Activated CD4-positive, alpha-beta T cell treated with anti-CD3 and anti-CD28 coated beads, Interleukin-2, amount 10 ng/mL, durations not matched to agents 24 days and 14 days (primary cell): ENCODE data around the gene KRTAP5-10. TPM values are rescaled to one million over a fixed set of nuclear protein-coding genes. Genes with fewer than 3 reads are reported as not detected.
"Not testable (repeated sequence)": the region's sequence is repeated elsewhere in the genome, so short reads cannot be mapped to it uniquely, and the experiment has no call there.

Experiments
- DNase-seq: peaks from one replicate; pipeline ENCODE4 v3.0.0; 2022
- H3K27ac Mint-ChIP-seq: one replicate; pipeline ENCODE4 v1.8.0; 2022; ENCODE audit warnings: mild to moderate bottlenecking, mixed read lengths
- H3K27me3 Mint-ChIP-seq: one replicate; pipeline ENCODE4 v1.8.0; 2022; ENCODE audit warnings: mixed read lengths
- H3K36me3 Mint-ChIP-seq: one replicate; pipeline ENCODE4 v1.8.0; 2022; ENCODE audit warnings: low read depth, mild to moderate bottlenecking, mixed read lengths
- H3K4me1 Mint-ChIP-seq: one replicate; pipeline ENCODE4 v1.8.0; 2021; ENCODE audit warnings: mixed read lengths
- H3K4me3 Mint-ChIP-seq: one replicate; pipeline ENCODE4 v1.8.0; 2022; ENCODE audit warnings: mild to moderate bottlenecking, moderate library complexity, mixed read lengths
- H3K9me3 Mint-ChIP-seq: one replicate; pipeline ENCODE4 v1.8.0; 2021; ENCODE audit warnings: mixed read lengths
- intact Hi-C: fragments of 100-400 bp; cut with micrococcal nuclease; formaldehyde crosslinking; loops from one replicate; pipeline ENCODE4 v1.15.1; 2023
- total RNA-seq: library from RNA; stranded (reverse); gene quantifications from 2 replicates; pipeline ENCODE4 v1.2.3, GENCODE V29; 2022

The KRTAP5-10 gene, protein sequence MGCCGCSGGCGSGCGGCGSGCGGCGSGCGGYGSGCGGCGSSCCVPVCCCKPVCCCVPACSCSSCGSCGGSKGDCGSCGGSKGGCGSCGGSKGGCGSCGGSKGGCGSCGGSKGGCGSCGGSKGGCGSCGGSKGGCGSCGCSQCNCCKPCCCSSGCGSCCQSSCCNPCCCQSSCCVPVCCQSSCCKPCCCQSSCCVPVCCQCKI
- total RNA-seq: not detected in 2 replicates

DNA sequence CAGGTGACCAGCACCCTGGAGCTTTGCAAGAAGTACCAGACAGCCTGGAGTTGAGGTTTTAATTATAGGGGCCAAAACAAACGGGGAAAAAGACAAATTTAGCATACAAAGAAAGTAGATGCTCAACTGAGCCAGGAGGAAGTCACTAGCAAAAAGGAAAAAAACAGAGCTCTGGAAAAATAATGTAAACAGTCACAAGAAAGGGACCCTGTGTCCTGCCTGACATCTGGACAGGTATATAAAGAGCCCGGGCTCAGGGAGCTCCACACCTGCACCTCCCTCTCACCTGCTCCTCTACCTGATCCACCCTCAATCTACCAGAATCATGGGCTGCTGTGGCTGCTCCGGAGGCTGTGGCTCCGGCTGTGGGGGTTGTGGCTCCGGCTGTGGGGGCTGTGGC, at the start of gene KRTAP5-10:
Gene KRTAP5-10, plus strand, starts transcription at position 301 of the 400 bp plus-strand sequence. Its CDS starts 25 bp downstream, at position 326.
- Mint-ChIP-seq H3K4me1 (no peaks in the 10 kb centered on the region), H3K9me3 (no peaks in the 10 kb centered on the region), H3K36me3 (no peaks in the 10 kb centered on the region), H3K27me3 (peaks cover 23% of the 10 kb centered on the region), H3K4me3 (no peak within 1 kb of the TSS), H3K27ac (no peak within 1 kb of the TSS)
- no peak for DNase-seq
- intact Hi-C loops: no loop called here

DNA sequence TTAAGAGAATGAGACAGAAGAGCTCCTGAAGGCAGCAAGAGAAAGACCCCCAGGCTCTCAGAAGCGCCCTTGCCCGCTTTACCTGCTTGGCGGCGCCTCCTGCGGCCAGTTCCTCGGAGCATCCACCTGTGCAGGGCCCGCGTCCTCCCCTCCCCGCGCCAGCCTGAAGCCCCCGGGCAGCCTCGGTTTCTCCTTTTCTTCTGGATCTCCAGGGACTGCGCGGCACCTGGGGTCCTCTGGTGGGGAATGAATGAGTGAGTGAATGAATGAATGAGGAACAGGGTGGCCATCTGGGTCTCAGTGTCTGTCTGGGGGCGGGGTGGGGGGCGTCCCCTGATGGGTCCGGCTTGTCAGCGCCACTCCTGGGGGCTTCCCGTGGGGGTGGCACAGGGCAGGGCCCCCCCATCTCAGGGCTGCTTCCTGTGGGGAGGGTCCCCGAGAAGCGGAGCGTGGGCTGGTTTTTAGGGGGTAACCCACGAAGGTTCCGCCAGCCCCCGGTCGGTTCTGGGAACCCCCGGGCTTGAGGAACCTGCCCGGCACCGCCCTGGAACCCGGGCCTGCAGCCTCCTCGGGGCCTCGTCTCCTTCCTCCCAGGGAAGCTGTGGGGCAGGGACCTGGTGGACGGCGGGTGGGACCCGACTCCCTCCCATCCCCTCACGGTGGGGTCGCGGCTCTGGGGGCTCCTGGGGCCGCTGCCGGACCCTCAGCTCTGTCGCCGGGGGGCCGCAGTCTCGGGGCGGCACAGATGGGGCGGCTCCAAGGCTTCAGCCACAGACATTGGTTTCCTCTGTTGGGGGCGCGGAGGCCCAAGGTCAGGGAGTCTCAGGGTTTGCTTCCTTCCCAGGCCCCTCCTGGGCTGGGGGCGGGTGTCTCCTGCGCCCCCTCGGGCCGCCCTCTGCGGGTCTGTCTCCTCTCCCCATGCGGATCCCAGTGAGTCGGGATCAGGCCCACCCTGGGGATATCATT, 46.6 kb upstream of the KRTAP5-10 start:
- Mint-ChIP-seq H3K4me3 (no peak overlapping the region), H3K36me3 (no peaks in the 10 kb centered on the region), H3K4me1 (no peaks in the 10 kb centered on the region), H3K27ac (no peak overlapping the region), H3K27me3 (no peaks in the 10 kb centered on the region), H3K9me3 (peaks cover 8% of the 10 kb centered on the region)
- no peak for DNase-seq
- intact Hi-C loops: no loop called here

DNA sequence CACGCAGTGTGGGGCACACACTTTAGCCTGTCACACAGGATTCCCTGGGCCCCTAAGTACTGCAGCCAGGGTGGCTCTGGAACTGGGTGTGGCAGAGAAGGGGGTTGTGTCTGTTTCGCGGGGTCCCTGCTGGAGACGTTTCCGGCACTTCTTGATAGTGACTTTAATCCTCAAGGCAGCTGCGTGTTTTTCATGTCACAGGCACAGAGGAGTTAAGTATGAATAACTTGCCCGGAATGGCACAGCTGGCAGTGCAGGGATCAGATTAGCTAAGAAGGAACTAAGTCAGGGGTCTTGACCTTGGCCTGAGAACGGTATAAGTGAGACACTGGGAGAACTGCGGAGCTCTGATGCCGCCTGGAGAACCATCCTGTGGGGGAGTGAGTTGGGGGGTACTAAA, 45.8 kb upstream of the KRTAP5-10 start:
- no peaks in the 10 kb centered on the region for H3K36me3 Mint-ChIP-seq
- DNase-seq: no peak
- no peaks in the 10 kb centered on the region for H3K27me3 Mint-ChIP-seq
- intact Hi-C loops: no loop called here
- H3K4me3 Mint-ChIP-seq: no peak overlapping the region
- H3K9me3 Mint-ChIP-seq: peaks cover 8% of the 10 kb centered on the region
- no peak overlapping the region for H3K27ac Mint-ChIP-seq
- no peaks in the 10 kb centered on the region for H3K4me1 Mint-ChIP-seq

DNA sequence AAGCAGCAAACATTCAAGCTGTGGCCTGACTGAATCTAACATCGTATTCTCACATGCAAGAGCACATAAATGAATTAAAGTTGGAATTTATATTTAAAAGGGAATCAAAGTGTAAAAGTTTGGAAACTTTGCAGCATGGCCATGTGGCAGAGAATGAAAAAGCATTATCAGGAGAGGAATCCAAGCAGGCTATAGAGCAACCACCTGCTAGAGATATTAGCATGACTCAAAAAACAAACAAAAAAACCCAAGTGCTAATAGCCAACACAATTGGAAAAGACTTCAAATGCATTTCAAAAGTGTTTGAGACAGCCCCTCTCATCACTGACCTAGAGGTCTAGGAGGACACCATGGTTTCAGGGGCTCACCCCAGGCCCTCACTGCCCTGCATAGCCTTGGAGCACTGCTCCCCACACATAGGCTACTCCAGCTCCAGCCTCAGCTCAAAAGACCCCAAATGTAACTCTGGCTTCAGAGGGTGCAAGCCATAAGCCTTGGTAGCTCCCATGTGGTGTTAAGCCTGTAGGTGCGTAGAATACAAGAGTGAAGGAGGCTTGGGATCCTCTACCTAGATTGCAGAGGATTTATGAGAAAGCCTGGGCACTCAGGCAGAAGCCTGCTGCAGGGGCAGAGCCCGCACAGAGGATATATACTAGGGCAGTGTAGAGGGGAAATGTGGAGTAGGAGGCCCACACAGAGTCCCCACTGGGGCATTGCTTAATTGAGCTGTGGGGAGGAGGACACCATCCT, 40.0 kb upstream of the KRTAP5-10 start:
- H3K4me3 Mint-ChIP-seq: no peak overlapping the region

DNA sequence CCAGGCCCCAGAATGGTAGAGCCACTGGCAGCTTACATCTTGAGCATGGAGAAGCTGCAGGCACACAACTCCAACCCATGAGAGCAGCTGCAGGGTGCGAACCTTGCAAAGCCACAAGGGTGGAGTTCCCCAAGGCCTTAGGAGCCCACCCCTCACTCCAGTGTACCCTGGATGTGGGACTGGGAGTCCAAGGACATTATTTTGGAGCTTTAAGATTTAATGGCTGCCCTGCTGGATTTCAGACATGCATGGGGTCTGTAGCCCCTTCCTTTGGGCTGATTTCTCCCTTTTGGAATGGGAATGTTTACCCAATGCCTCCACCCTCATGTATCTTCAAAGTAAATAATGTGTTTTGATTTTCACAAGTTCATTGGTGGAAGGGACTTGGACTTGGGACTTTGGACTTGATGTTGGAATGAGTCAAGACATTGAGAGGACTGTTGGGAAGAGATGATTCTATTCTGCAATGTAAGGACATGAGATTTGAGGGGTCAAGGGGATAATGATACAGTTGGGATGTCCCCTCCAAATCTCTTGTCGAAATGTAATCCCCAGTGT, 39.3 kb upstream of the KRTAP5-10 start:
- Mint-ChIP-seq H3K4me1 (no peaks in the 10 kb centered on the region), H3K36me3 (no peaks in the 10 kb centered on the region), H3K27me3 (no peaks in the 10 kb centered on the region), H3K27ac (no peak overlapping the region), H3K9me3 (peaks cover 8% of the 10 kb centered on the region), H3K4me3 (no peak overlapping the region)
- DNase-seq: no peak
- intact Hi-C loops: no loop called here

More for the DNA sequence above, 40.0 kb upstream of the KRTAP5-10 start:
- DNase-seq: no peak
- Mint-ChIP-seq H3K9me3 (peaks cover 8% of the 10 kb centered on the region), H3K27ac (no peak overlapping the region), H3K27me3 (no peaks in the 10 kb centered on the region), H3K36me3 (no peaks in the 10 kb centered on the region), H3K4me1 (no peaks in the 10 kb centered on the region)
- intact Hi-C loops: no loop called here

DNA sequence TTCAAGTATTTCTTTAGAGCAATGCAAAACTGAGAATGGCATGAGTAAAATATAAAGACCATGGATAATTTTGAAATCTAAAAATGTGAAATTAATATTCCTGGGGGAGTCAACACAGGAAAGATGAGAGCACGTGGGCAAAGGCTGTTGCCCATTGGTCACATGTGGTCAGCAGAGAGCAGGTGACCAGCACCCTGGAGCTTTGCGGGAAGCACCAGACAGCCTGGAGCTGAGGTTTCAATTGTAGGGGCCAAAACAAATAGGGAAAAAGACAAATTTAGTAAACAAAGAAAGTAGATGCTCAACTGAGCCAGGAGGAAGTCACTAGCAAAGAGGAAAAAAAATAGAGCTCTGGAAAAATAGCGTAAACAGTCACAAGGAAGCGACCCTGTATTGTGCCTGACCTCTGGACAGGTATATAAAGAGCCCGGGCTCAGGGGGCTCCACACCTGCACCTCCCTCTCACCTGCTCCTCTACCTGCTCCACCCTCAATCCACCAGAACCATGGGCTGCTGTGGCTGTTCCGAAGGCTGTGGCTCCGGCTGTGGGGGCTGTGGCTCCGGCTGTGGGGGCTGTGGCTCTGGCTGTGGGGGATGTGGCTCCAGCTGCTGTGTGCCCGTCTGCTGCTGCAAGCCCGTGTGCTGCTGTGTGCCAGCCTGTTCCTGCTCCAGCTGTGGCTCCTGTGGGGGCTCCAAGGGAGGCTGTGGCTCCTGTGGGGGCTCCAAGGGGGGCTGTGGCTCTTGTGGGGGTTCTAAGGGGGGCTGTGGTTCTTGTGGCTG, 38.4 kb upstream of the KRTAP5-10 start, which contains the start of gene KRTAP5-7:
Gene KRTAP5-7, plus strand, starts transcription at position 472 of the 780 bp plus-strand sequence. Its CDS starts 34 bp downstream, at position 506.
- H3K4me3 Mint-ChIP-seq, DNase-seq, H3K36me3 Mint-ChIP-seq, H3K27me3 Mint-ChIP-seq, H3K27ac Mint-ChIP-seq, H3K9me3 Mint-ChIP-seq, H3K4me1 Mint-ChIP-seq, intact Hi-C loops: not testable (repeated sequence)

DNA sequence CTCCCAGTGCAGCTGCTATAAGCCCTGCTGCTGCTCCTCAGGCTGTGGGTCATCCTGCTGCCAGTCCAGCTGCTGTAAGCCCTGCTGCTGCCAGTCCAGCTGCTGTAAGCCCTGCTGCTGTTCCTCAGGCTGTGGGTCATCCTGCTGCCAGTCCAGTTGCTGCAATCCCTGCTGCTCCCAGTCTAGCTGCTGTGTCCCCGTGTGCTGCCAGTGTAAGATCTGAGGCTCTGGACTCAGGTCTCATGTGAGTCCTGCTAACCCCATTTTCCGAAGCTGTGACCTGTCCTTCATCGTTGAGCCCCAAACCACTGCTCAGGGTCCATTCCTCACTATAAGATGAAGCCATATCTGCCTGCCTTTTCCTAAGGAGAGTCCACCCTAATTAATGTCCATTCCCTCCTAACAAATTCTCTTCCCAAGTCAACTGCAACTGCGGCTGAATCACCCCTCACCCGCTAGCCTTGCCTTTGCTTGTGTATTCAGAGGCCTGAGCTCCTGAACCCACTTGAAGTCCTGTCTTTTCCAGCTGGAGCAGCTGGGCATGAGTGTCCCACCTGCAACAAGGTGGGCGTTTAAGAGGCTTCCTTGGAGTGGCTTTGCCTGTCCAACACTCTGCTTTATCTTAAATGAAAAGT, 37.7 kb upstream of the KRTAP5-10 start:
- H3K27ac Mint-ChIP-seq: no peak overlapping the region
- no peaks in the 10 kb centered on the region for H3K9me3 Mint-ChIP-seq
- DNase-seq: no peak
- intact Hi-C loops: no loop called here
- no peaks in the 10 kb centered on the region for H3K4me1 Mint-ChIP-seq
- no peak overlapping the region for H3K4me3 Mint-ChIP-seq
- no peaks in the 10 kb centered on the region for H3K36me3 Mint-ChIP-seq
- H3K27me3 Mint-ChIP-seq: peaks cover 2% of the 10 kb centered on the region

DNA sequence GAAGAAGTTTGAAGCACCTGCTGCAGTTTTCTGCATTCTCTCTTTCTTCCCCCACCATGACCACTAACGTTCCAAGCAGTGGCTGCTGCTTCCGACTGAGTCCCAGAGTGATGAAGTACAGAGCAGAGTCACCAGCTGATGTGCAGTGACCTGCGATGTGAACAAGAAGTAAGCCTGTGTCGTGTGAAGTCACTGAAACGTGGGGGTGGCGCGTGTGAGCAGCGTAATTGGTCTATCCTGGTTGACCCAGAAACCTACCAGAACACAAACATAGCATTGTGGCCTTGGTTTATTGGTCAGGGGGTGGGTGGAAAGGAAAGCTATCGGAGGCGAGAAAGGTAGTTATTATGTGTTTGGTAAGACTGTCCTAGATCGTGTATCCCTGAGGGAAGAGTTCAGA, 34.8 kb upstream of the KRTAP5-10 start:
- no peak overlapping the region for H3K4me3 Mint-ChIP-seq
- no peak overlapping the region for H3K27ac Mint-ChIP-seq
- no peaks in the 10 kb centered on the region for H3K36me3 Mint-ChIP-seq
- intact Hi-C loops: no loop called here
- no peak for DNase-seq
- H3K27me3 Mint-ChIP-seq: peaks cover 2% of the 10 kb centered on the region
- no peaks in the 10 kb centered on the region for H3K4me1 Mint-ChIP-seq
- no peaks in the 10 kb centered on the region for H3K9me3 Mint-ChIP-seq

DNA sequence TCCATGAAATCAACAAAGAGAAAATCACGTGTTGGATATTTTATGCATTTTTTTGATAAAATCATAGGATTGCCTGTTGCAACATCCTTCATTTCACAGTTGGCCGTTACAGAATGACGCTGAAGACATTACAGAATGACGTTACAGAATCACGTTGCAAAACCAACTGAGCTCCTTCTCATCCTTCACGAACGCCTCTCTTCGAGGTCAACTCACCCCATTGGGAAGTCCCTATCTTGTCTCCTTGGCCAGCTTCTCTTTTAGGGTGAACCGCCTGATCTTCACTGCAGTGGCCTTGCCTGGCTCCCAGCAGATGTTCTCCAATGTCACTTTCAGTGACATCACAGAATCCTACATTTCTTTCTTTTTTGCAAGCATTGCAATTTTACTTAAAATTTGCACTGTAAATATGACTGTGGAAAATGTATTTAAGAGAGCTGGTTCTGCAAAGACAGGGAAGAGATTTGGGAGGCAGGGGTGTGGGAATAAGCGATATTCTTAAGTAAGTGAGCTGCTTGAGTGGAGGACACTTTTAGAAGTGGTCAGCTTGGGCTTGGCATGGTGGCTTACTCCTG, 33.2 kb upstream of the KRTAP5-10 start:
- no peak overlapping the region for H3K4me3 Mint-ChIP-seq
- peaks cover 2% of the 10 kb centered on the region for H3K27me3 Mint-ChIP-seq

DNA sequence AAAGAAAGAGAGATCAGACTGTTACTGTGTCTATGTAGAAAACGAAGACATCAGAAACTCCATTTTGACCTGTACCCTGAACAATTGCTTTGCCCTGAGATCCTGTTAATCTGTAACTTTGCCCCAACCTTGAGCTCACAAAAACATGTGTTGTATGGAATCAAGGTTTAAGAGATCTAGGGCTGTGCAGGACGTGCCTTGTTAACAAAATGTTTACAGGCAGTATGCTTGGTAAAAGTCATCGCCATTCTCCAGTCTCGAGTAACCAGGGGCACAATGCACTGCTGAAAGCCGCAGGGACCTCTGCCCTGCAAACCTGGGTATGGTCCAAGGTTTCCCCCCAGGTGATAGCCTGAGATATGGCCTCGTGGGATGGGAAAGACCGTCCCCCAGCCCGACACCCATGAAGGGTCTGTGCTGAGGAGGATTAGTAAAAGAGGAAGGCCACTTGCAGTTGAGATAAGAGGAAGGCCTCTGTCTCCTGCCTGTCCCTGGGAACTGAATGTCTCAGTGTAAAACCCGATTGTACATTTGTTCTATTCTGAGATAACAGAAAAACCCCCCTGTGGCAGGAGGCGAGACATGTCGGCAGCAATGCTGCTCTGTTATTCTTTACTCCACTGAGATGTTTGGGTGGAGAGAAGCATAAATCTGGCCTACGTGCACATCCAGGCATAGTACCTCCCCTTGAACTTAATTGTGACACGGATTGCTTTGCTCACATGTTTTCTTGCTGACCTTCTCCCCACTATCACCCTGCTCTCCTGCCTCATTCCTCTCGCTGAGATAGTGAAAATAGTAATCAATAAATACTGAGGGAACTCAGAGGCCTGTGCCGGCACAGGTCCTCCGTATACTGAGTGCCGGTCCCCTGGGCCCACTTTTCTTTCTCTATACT, 30.4 kb upstream of the KRTAP5-10 start:
- H3K4me1 Mint-ChIP-seq, H3K27me3 Mint-ChIP-seq, H3K27ac Mint-ChIP-seq, H3K4me3 Mint-ChIP-seq, H3K9me3 Mint-ChIP-seq, intact Hi-C loops, H3K36me3 Mint-ChIP-seq, DNase-seq: not testable (repeated sequence)

More for the DNA sequence above, 33.2 kb upstream of the KRTAP5-10 start:
- Mint-ChIP-seq H3K36me3 (no peaks in the 10 kb centered on the region), H3K27ac (no peak overlapping the region), H3K9me3 (no peaks in the 10 kb centered on the region), H3K4me1 (no peaks in the 10 kb centered on the region)
- no peak for DNase-seq
- intact Hi-C loops: no loop called here

DNA sequence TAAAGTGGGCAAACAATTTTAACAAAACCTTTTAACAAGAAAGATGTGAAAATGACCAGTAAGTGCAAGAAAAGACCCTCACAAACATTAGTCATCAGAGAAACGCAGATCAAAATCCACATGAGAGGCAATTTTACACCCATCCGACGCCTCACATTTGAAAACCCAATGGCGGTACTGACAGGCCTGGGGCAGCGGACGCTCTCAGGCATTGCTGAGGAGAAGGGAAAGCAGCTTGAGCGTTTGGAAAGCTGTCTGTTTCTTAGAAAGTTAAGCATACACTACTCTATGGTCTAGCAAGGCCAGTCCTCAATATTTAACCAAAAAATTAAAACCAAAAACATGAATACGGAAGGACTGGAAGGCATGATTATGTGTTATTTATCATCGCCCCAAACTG, 29.5 kb upstream of the KRTAP5-10 start:
- H3K4me3 Mint-ChIP-seq: no peak overlapping the region
- no peaks in the 10 kb centered on the region for H3K36me3 Mint-ChIP-seq
- no peak for DNase-seq

DNA sequence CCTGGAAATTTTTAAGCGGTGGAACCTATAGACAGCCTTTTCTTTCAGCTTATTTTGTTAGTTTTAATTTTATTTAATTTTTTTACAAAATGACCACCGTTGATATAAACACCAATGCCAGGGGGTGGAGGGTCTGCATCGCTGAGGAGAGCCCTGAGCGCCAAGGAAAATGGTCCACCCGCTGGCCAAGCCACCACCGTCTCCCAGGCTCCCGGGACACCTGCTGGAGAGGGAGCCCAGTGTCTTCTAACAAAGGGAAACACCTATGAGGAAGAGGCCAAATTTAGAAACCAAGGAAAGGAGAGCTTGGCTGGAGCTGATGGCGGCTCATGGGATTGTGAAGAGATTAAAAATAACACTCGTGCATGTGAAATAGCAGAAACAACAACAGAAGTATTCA, 27.8 kb upstream of the KRTAP5-10 start:
- H3K4me3 Mint-ChIP-seq: no peak overlapping the region
- intact Hi-C loops: no loop called here
- no peak overlapping the region for H3K27ac Mint-ChIP-seq
- no peaks in the 10 kb centered on the region for H3K36me3 Mint-ChIP-seq
- H3K9me3 Mint-ChIP-seq: peaks cover 12% of the 10 kb centered on the region
- H3K4me1 Mint-ChIP-seq: peaks cover 2% of the 10 kb centered on the region
- no peak for DNase-seq
- no peaks in the 10 kb centered on the region for H3K27me3 Mint-ChIP-seq

More for the DNA sequence above, 29.5 kb upstream of the KRTAP5-10 start:
- Mint-ChIP-seq H3K27ac (no peak overlapping the region), H3K9me3 (peaks cover 1% of the 10 kb centered on the region), H3K4me1 (peaks cover 2% of the 10 kb centered on the region), H3K27me3 (peaks cover 2% of the 10 kb centered on the region)
- intact Hi-C loops: no loop called here
